ENCODE data around the gene PTH1R. TPM values are rescaled to one million over a fixed set of nuclear protein-coding genes. Genes with fewer than 3 reads are reported as not detected.

Gene PTH1R
- total RNA-seq, 2 experiments from 2014 or later, result not detected

GRCh38 chr3:46897829-46898320 lies 20.4 kb downstream of the PTH1R start:
- DNase-seq, result no peak
- Mint-ChIP-seq H3K36me3 (no peaks in the 10 kb centered on the region), H3K9me3 (no peaks in the 10 kb centered on the region), H3K27me3 (peaks cover 29% of the 10 kb centered on the region), H3K27ac (no peak overlapping the region), H3K4me3 (no peak overlapping the region), H3K4me1 (ENCODE audit: low read depth) (peaks cover 5% of the 10 kb centered on the region)
- ChIA-PET CTCF (interaction anchor here (1.0 to 3.5 kb wide), 3 partner anchors 9 to 21 kb away, joined by 3 to 15 read pairs (median 4); no protein-coding TSS in a partner anchor), POLR2A (no interaction called here)
- intact Hi-C loops (cut with micrococcal nuclease), result no loop called here

GRCh38 chr3:46898321-46899150 lies 21.0 kb downstream of the PTH1R start:
- no peak overlapping the region for H3K4me3 Mint-ChIP-seq
- no peak overlapping the region for H3K27ac Mint-ChIP-seq
- H3K9me3 Mint-ChIP-seq, result no peaks in the 10 kb centered on the region
- intact Hi-C loops (cut with micrococcal nuclease), result no loop called here
- H3K36me3 Mint-ChIP-seq, result no peaks in the 10 kb centered on the region
- ChIA-PET POLR2A (no interaction called here), CTCF (interaction anchor here (1.0 to 3.5 kb wide), 3 partner anchors 10 to 20 kb away, joined by 3 to 15 read pairs (median 4); no protein-coding TSS in a partner anchor)
- peaks cover 5% of the 10 kb centered on the region for H3K4me1 Mint-ChIP-seq (ENCODE audit: low read depth)
- no peak for DNase-seq
- H3K27me3 Mint-ChIP-seq, result peaks cover 26% of the 10 kb centered on the region

GRCh38 chr3:46899151-46900006 lies 21.9 kb downstream of the PTH1R start:
- CTCF ChIA-PET, result interaction anchor here (3.5 kb wide), 1 partner anchor 10 kb away, joined by 15 read pairs; no protein-coding TSS in a partner anchor
- POLR2A ChIA-PET, result no interaction called here

GRCh38 chr3:46900007-46900292 lies 22.4 kb downstream of the PTH1R start:
- no peaks in the 10 kb centered on the region for H3K36me3 Mint-ChIP-seq
- no peak overlapping the region for H3K27ac Mint-ChIP-seq
- intact Hi-C loops (cut with micrococcal nuclease), result no loop called here
- ChIA-PET POLR2A (no interaction called here), CTCF (interaction anchor here (1.1 to 3.5 kb wide), 2 partner anchors 9 to 12 kb away, joined by 3 to 15 read pairs; no protein-coding TSS in a partner anchor)
- H3K4me3 Mint-ChIP-seq, result no peak overlapping the region
- H3K9me3 Mint-ChIP-seq, result no peaks in the 10 kb centered on the region
- peaks cover 19% of the 10 kb centered on the region for H3K27me3 Mint-ChIP-seq
- DNase-seq, result no peak
- H3K4me1 Mint-ChIP-seq (ENCODE audit: low read depth), result peaks cover 5% of the 10 kb centered on the region

More at GRCh38 chr3:46899151-46900006, 21.9 kb downstream of the PTH1R start:
- no peak for DNase-seq
- Mint-ChIP-seq H3K27ac (no peak overlapping the region), H3K36me3 (no peaks in the 10 kb centered on the region), H3K4me3 (no peak overlapping the region), H3K9me3 (no peaks in the 10 kb centered on the region), H3K4me1 (ENCODE audit: low read depth) (peaks cover 5% of the 10 kb centered on the region), H3K27me3 (peaks cover 19% of the 10 kb centered on the region)
- intact Hi-C loops (cut with micrococcal nuclease), result no loop called here

GRCh38 chr3:46900356-46900755 lies 22.8 kb downstream of the PTH1R start:
- no peaks in the 10 kb centered on the region for H3K9me3 Mint-ChIP-seq
- no peak for DNase-seq
- peaks cover 5% of the 10 kb centered on the region for H3K4me1 Mint-ChIP-seq (ENCODE audit: low read depth)
- CTCF ChIA-PET, result interaction anchor here (1.1 kb wide), 1 partner anchor 12 kb away, joined by 3 read pairs; no protein-coding TSS in a partner anchor
- H3K4me3 Mint-ChIP-seq, result no peak overlapping the region
- no peak overlapping the region for H3K27ac Mint-ChIP-seq
- POLR2A ChIA-PET, result no interaction called here
- peaks cover 19% of the 10 kb centered on the region for H3K27me3 Mint-ChIP-seq
- intact Hi-C loops (cut with micrococcal nuclease), result no loop called here
- no peaks in the 10 kb centered on the region for H3K36me3 Mint-ChIP-seq

- peaks cover 19% of the 10 kb centered on the region for H3K27me3 Mint-ChIP-seq
- POLR2A ChIA-PET, result no interaction called here
Observed at GRCh38 chr3:46901061-46901460, 23.5 kb downstream of the PTH1R start.

GRCh38 chr3:46901591-46902187 lies 24.2 kb downstream of the PTH1R start:
- intact Hi-C loops (cut with micrococcal nuclease), result no loop called here
- Mint-ChIP-seq H3K4me3 (no peak overlapping the region), H3K36me3 (no peaks in the 10 kb centered on the region), H3K27ac (no peak overlapping the region), H3K4me1 (ENCODE audit: low read depth) (peaks cover 5% of the 10 kb centered on the region), H3K9me3 (no peaks in the 10 kb centered on the region), H3K27me3 (peaks cover 18% of the 10 kb centered on the region)
- ChIA-PET CTCF (interaction anchor here (1.7 kb wide), 1 partner anchor 11 kb away, joined by 3 read pairs; no protein-coding TSS in a partner anchor), POLR2A (no interaction called here)
- DNase-seq, result no peak

More at GRCh38 chr3:46901061-46901460, 23.5 kb downstream of the PTH1R start:
- H3K4me3 Mint-ChIP-seq, result no peak overlapping the region
- peaks cover 5% of the 10 kb centered on the region for H3K4me1 Mint-ChIP-seq (ENCODE audit: low read depth)
- CTCF ChIA-PET, result interaction anchor here (1.1 kb wide), 1 partner anchor 13 kb away, joined by 3 read pairs; no protein-coding TSS in a partner anchor
- intact Hi-C loops (cut with micrococcal nuclease), result no loop called here
- no peak overlapping the region for H3K27ac Mint-ChIP-seq
- no peak for DNase-seq
- no peaks in the 10 kb centered on the region for H3K9me3 Mint-ChIP-seq
- H3K36me3 Mint-ChIP-seq, result no peaks in the 10 kb centered on the region

GRCh38 chr3:46902188-46902631 lies 24.7 kb downstream of the PTH1R start:
- DNase-seq, result no peak
- ChIA-PET CTCF (interaction anchor here (1.7 kb wide), 1 partner anchor 12 kb away, joined by 3 read pairs; no protein-coding TSS in a partner anchor), POLR2A (no interaction called here)
- intact Hi-C loops (cut with micrococcal nuclease), result no loop called here
- Mint-ChIP-seq H3K4me3 (no peak overlapping the region), H3K9me3 (no peaks in the 10 kb centered on the region), H3K36me3 (no peaks in the 10 kb centered on the region), H3K4me1 (ENCODE audit: low read depth) (peaks cover 5% of the 10 kb centered on the region), H3K27me3 (peaks cover 14% of the 10 kb centered on the region), H3K27ac (no peak overlapping the region)

- Mint-ChIP-seq H3K4me1 (ENCODE audit: low read depth) (peaks cover 3% of the 10 kb centered on the region), H3K27me3 (peaks cover 6% of the 10 kb centered on the region), H3K36me3 (no peaks in the 10 kb centered on the region), H3K4me3 (no peak overlapping the region), H3K27ac (no peak overlapping the region), H3K9me3 (no peaks in the 10 kb centered on the region)
- DNase-seq, result no peak
- intact Hi-C loops (cut with micrococcal nuclease), result no loop called here
- ChIA-PET CTCF (interaction anchor here (1.7 kb wide), 1 partner anchor 13 kb away, joined by 3 read pairs; no protein-coding TSS in a partner anchor), POLR2A (no interaction called here)
Observed at GRCh38 chr3:46903341-46904302, 26.1 kb downstream of the PTH1R start.

- CTCF ChIA-PET, result interaction anchor here (0.6 kb wide), 1 partner anchor 9 kb away, joined by 5 read pairs; no protein-coding TSS in a partner anchor
Observed at GRCh38 chr3:46904303-46905212, 27.0 kb downstream of the PTH1R start.

More at GRCh38 chr3:46904303-46905212, 27.0 kb downstream of the PTH1R start:
- no peak for DNase-seq
- H3K36me3 Mint-ChIP-seq, result no peaks in the 10 kb centered on the region
- peaks cover 5% of the 10 kb centered on the region for H3K4me1 Mint-ChIP-seq (ENCODE audit: low read depth)
- no peak overlapping the region for H3K27ac Mint-ChIP-seq
- no peak overlapping the region for H3K4me3 Mint-ChIP-seq
- H3K27me3 Mint-ChIP-seq, result no peaks in the 10 kb centered on the region
- POLR2A ChIA-PET, result no interaction called here
- no peaks in the 10 kb centered on the region for H3K9me3 Mint-ChIP-seq
- intact Hi-C loops (cut with micrococcal nuclease), result loop anchor here (5.0 kb wide), 1 partner anchor 57 kb away; no protein-coding TSS in a partner anchor
